ENCODE measurements around the gene SERP2.

SERP2 gene

GRCh38 chr13:44432650-44433049 lies 59.0 kb downstream of the SERP2 start:
- in situ Hi-C loops (cut with MboI; ENCODE audit: low sequenced_read_pairs) = loop anchor here (25.0 kb wide), 1 partner anchor 370 kb away; no protein-coding TSS in a partner anchor

DNA sequence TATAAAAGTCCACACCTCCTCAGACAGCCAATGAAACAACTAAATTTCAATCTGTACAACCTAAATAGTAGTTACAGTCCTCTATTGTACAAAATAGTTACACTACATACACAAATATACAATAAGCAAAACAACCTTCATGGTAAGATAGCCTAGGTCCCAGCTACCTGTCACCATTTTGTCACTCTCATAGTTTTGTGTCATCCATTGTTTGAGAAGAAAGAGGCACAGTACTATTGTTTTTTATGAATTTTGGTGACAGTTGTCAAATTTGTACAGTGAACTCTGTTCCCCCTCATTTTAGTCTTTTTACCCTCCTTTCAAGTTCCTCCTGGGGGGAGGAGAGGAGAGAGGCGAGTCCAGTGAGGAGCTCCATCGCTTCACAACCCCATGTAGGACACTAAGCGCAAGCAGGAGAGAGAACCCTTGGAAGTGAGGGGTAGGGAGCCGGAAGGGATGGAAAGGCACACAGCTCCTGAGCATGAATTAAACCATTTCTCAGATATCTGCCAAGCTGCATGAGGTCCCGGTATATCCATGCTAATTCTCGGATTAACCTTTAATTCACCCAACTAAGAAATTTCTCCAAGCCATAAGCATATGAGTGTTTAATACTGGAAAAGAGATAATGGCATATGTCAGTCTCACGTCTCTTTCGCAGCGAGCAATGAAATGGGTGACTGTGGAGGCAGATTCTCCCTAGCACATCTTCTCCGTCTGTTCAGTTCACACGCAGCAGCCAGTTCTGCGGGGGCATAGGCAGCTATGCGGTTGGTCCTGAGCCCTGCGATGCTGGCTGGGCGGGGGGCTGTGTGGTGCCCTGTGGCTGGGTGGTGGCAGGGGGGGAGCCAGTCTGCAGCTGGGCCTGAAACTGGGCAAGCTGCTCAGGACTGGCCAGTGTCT lies 60.5 kb downstream of the SERP2 start:
- in situ Hi-C loops (cut with MboI; ENCODE audit: low sequenced_read_pairs) = loop anchor here (25.0 kb wide), 1 partner anchor 372 kb away; no protein-coding TSS in a partner anchor

DNA sequence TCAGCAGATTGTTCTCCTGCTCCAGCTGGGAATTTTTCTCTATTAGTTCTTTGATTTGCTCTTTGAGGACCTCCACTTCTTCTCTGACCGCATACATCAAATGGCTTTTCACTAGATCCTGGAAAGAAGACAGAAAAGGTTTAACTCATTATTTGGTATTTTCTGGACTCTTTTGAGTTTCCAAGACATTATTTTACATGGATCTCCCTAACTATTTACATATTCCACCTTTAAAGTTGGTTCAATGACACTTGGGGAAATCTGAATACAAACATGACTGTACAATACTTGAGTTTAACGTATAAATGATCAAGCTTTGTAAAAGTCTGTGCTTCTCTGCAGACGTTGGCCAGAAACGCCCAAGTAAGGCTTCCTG lies 61.1 kb downstream of the SERP2 start:
- in situ Hi-C loops (cut with MboI; ENCODE audit: low sequenced_read_pairs) = loop anchor here (25.0 kb wide), 1 partner anchor 372 kb away; no protein-coding TSS in a partner anchor

- in situ Hi-C loops (cut with MboI; ENCODE audit: low sequenced_read_pairs) = loop anchor here (25.0 kb wide), 1 partner anchor 373 kb away; no protein-coding TSS in a partner anchor
Observed at GRCh38 chr13:44435142-44435918, 61.7 kb downstream of the SERP2 start.

DNA sequence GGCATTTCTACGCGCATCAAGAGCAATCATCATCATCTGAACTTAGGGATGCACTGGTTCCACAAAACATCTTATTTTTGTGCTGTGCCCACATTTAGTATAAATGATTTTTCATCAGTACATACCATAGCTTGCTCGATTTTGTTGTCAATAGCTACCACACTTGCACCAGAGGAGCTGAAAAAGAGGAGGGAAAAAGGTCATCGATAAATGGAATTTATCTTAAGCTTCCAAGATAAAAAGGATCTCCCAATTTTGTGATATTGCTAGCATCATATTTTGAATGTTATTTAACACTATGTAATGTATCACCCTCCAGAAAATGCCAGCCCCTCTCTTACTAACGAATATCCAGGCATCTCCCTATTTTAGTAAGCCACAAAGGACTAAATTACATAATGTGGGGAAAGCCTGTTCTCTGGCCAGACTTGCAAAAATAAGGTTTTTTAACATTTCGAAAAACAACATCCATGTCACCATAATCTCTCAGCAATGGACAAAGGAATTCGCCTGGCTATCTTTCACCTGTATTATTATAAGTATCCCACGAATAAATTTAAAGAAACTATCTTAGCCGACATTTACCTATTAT lies 62.4 kb downstream of the SERP2 start:
- in situ Hi-C loops (cut with MboI; ENCODE audit: low sequenced_read_pairs) = loop anchor here (25.0 kb wide), 1 partner anchor 374 kb away; no protein-coding TSS in a partner anchor

DNA sequence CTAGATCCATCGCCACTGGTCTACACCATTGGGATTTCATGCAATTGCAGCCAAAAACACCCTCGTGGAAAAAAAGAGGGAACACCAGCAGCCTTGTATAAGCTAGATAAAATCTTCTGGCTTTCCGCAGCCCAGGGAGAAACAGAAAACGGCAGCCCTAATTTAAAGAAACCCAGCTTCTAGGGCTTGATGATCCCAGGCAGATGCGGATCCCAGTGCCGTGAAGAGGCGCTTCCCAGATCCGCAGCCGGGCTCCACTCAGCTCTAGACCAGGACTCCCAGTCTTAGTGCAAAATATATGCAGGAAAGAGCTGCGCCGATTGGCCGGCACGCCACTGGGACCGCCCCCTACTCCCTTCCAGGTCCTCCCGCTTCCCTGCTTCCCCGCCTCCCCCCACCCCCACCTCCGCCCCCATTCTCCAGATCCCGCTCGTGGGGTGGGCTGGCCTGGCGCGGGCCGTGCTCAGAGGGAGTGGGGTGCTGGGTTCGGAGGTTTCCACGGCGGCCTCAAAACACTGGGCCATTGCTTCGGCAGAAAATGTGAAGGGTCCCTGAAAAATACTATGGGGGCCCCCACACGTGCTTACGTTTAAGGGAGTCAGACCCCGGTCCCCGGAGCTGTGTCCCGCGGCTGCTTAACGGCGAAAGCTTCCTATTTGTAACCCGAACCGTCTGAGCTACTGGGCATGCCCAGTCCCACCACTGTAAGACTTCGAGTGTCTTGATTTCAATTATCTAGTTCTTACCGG lies 63.1 kb downstream of the SERP2 start:
- in situ Hi-C loops (cut with MboI; ENCODE audit: low sequenced_read_pairs) = loop anchor here (25.0 kb wide), 1 partner anchor 374 kb away; no protein-coding TSS in a partner anchor

GRCh38 chr13:44437356-44438233 lies 64.0 kb downstream of the SERP2 start:
- in situ Hi-C loops (cut with MboI; ENCODE audit: low sequenced_read_pairs) = loop anchor here (25.0 kb wide), 1 partner anchor 375 kb away; no protein-coding TSS in a partner anchor

DNA sequence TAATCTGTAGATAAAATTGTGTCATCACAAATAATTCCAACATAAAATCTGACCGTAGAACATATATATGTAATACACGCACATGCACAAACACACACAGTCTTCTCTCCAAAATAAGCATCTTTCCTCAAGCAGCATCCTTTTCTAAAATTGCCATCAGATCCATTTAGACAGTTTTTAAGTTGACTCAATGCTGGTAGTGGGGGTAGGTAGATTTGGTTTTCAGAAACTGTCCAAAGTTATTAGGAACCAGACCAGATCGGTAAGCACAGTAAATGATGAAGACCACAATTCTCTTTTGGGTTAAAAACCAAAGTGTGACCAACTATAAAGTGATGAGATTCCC lies 64.6 kb downstream of the SERP2 start:
- in situ Hi-C loops (cut with MboI; ENCODE audit: low sequenced_read_pairs) = loop anchor here (25.0 kb wide), 1 partner anchor 376 kb away; no protein-coding TSS in a partner anchor

- in situ Hi-C loops (cut with MboI; ENCODE audit: low sequenced_read_pairs) = loop anchor here (25.0 kb wide), 1 partner anchor 377 kb away; no protein-coding TSS in a partner anchor
Observed at GRCh38 chr13:44439452-44440024, 65.9 kb downstream of the SERP2 start.

DNA sequence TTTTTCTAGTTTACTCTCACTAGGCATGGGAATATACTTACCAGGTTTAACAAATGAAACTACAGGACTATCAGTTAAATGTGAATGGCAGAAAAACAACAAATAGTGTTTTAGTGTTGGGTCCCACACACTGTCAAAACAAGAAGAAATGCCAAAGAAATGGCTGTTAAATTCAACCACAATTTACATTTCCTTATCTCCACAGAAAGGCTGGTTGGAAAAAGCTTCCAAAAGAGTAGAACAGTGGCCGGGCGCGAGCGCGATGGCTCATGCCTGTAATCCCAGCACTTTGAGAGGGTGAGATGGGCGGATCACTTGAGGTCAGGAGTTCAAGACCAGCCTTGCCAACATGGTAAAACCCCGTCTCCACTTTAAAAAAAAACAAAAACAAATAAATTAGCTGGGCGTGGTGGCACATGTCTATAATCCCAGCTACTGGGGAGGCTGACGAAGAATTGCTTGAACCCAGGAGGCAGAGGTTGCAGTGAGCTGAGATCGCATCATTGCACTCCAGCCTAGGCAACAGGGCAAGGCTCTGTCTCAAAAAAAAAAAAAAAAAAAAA lies 66.5 kb downstream of the SERP2 start:
- in situ Hi-C loops (cut with MboI; ENCODE audit: low sequenced_read_pairs) = loop anchor here (25.0 kb wide), 1 partner anchor 378 kb away; no protein-coding TSS in a partner anchor
